ENCODE data around the gene DRAXIN.

GRCh38 chr1:11641776-11642305 lies 49.7 kb upstream of the DRAXIN start:
- TF ChIP-seq POLR2A (IDR thresholded peaks at IDR 0.05) (no peak), CTCF (IDR thresholded peaks at IDR 0.05) (no peak), EP300 (IDR thresholded peaks at IDR 0.05; ENCODE audit: low read depth) (no peak), POLR2AphosphoS5 (IDR thresholded peaks at IDR 0.05) (no peak)
